Measurements from ENCODE around the gene SHANK1. TPM values are rescaled to one million over a fixed set of nuclear protein-coding genes. Genes with fewer than 3 reads are reported as not detected.

The SHANK1 gene
- total RNA-seq, 4 donors from 2014 or later = 0.06 TPM; not detected in 3

- Histone ChIP-seq H3K27me3 (peaks cover 0 to 75% (median 0%) of the 10 kb centered on the region in 4 donors), H3K4me3 (no peak overlapping the region), H3K36me3 (no peaks in the 10 kb centered on the region), H3K9me3 (no peaks in the 10 kb centered on the region), H3K27ac (no peak overlapping the region), H3K4me1 (no peaks in the 10 kb centered on the region)
- 72% methylated on average over 5 of the region's 5 CpGs; no CpG with 5 or more reads in 1 of the 2 donors for WGBS, 2 donors
- intact Hi-C loops (cut with DNase I) = no loop called here
- DNase-seq = no peak
- no peak for TF ChIP-seq POLR2A (IDR thresholded peaks at IDR 0.05)
- TF ChIP-seq CTCF (IDR thresholded peaks at IDR 0.05) = no peak
Measured at GRCh38 chr19:50710612-50711011, 9.0 kb downstream of the SHANK1 start.

- TF ChIP-seq POLR2A (IDR thresholded peaks at IDR 0.05) (no peak), CTCF (IDR thresholded peaks at IDR 0.05) (peak in 1 of 6 experiments; percentile 21)
- DNase-seq = no peak
- Histone ChIP-seq H3K9me3 (no peaks in the 10 kb centered on the region), H3K4me1 (no peaks in the 10 kb centered on the region), H3K36me3 (no peaks in the 10 kb centered on the region), H3K27ac (no peak overlapping the region), H3K27me3 (peaks cover 0 to 75% (median 0%) of the 10 kb centered on the region in 4 donors), H3K4me3 (no peak overlapping the region)
- 36 to 47% methylated on average over 5 to 6 of the region's 10 CpGs for WGBS, 2 donors
- intact Hi-C loops (cut with DNase I) = no loop called here
Measured at GRCh38 chr19:50710094-50710493, 9.5 kb downstream of the SHANK1 start.

- no peak overlapping the region for H3K27ac ChIP-seq
- H3K36me3 ChIP-seq = no peaks in the 10 kb centered on the region
- no peak overlapping the region for H3K4me3 ChIP-seq
- TF ChIP-seq POLR2A (IDR thresholded peaks at IDR 0.05) = no peak
- TF ChIP-seq CTCF (IDR thresholded peaks at IDR 0.05) = no peak
- intact Hi-C loops (cut with DNase I) = no loop called here
- 43 to 51% methylated on average over 6 to 9 of the region's 12 CpGs for WGBS, 2 donors
- DNase-seq = no peak
- H3K4me1 ChIP-seq = no peaks in the 10 kb centered on the region
- peaks cover 0 to 77% (median 0%) of the 10 kb centered on the region in 4 donors for H3K27me3 ChIP-seq
- no peaks in the 10 kb centered on the region for H3K9me3 ChIP-seq
Measured at GRCh38 chr19:50708179-50708879, 11.3 kb downstream of the SHANK1 start.

GRCh38 chr19:50706387-50706786 lies 13.2 kb downstream of the SHANK1 start:
- no peaks in the 10 kb centered on the region for H3K9me3 ChIP-seq
- H3K36me3 ChIP-seq = no peaks in the 10 kb centered on the region
- peaks cover 0 to 79% (median 0%) of the 10 kb centered on the region in 4 donors for H3K27me3 ChIP-seq
- no peak overlapping the region for H3K4me3 ChIP-seq
- H3K27ac ChIP-seq = no peak overlapping the region
- intact Hi-C loops (cut with DNase I) = no loop called here
- no peak for DNase-seq
- H3K4me1 ChIP-seq = no peaks in the 10 kb centered on the region
- 54 to 59% methylated on average over 5 of the region's 5 CpGs for WGBS, 2 donors
- TF ChIP-seq POLR2A (IDR thresholded peaks at IDR 0.05) (no peak), CTCF (IDR thresholded peaks at IDR 0.05) (no peak)

GRCh38 chr19:50705422-50706019 lies 14.1 kb downstream of the SHANK1 start:
- Histone ChIP-seq H3K9me3 (no peaks in the 10 kb centered on the region), H3K27ac (no peak overlapping the region), H3K4me1 (no peaks in the 10 kb centered on the region), H3K4me3 (no peak overlapping the region), H3K27me3 (peaks cover 0 to 79% (median 0%) of the 10 kb centered on the region in 4 donors), H3K36me3 (no peaks in the 10 kb centered on the region)
- 31 to 38% methylated on average over 6 to 9 of the region's 9 CpGs for WGBS, 2 donors
- TF ChIP-seq POLR2A (IDR thresholded peaks at IDR 0.05) (no peak), CTCF (IDR thresholded peaks at IDR 0.05) (peak; percentile 22 to 64 (median 36))
- intact Hi-C loops (cut with DNase I) = no loop called here
- DNase-seq = no peak
